ENCODE results near the gene DRGX.

- TF ChIP-seq EZH2 (optimal IDR thresholded peaks at IDR 0.05; ENCODE audit: low read depth, low read length) (no peak), CTCF (IDR thresholded peaks at IDR 0.05; ENCODE audit: low read length) (no peak), EZH2phosphoT487 (IDR thresholded peaks at IDR 0.05; ENCODE audit: low read length) (no peak)
Measured at GRCh38 chr10:49365675-49366415, 30.0 kb downstream of the DRGX start.

Measured in MM.1S (cell line).